Gastroesophageal sphincter (tissue), 4 donors: ENCODE data around the gene EVI2A. TPM values are rescaled to one million over a fixed set of nuclear protein-coding genes. Genes with fewer than 3 reads are reported as not detected.
"Not testable (repeated sequence)": the region's sequence is repeated elsewhere in the genome, so short reads cannot be mapped to it uniquely, and the experiment has no call there.

Experiments
- ATAC-seq: fragments of 150-250 bp; one replicate; pipeline ENCODE4 v1.9.1; 2016; ENCODE audit warnings: mild to moderate bottlenecking, moderate library complexity
- H3K27ac ChIP-seq, 4 donors: fragments of 200-600 bp; sonication (generic) in 3 of 4; 1 replicate in 3 of 4; 2 replicates in 1 of 4; pipeline ENCODE4 v1.5.1; 2016 to 2019
- H3K27me3 ChIP-seq: fragments of 200-600 bp; sonication (generic); one replicate; pipeline ENCODE4 v1.5.1; 2019
- H3K36me3 ChIP-seq, 2 donors: fragments of 200-600 bp; sonication (generic); one replicate each; pipeline ENCODE4 v1.5.1; 2019; ENCODE audit warnings: control low read depth in 1 of 2
- H3K4me1 ChIP-seq, 3 donors: fragments of 200-600 bp; sonication (generic); 1 replicate in 2 of 3; 2 replicates in 1 of 3; pipeline ENCODE4 v1.5.1; 2016 to 2019; ENCODE audit warnings: control low read depth in 2 of 3
- H3K4me3 ChIP-seq, 2 donors: fragments of 200-600 bp; sonication (generic); one replicate each; pipeline ENCODE4 v1.5.1; 2019; ENCODE audit warnings: mild to moderate bottlenecking in 1 of 2, moderate library complexity in 1 of 2
- H3K9me3 ChIP-seq, 3 donors: fragments of 200-600 bp; sonication (generic); one replicate each; pipeline ENCODE4 v1.5.1; 2017 to 2019; ENCODE audit warnings: control low read depth in 2 of 3
- EP300 ChIP-seq: sonication (generic); formaldehyde crosslinking; IDR thresholded peaks from one replicate; pipeline ENCODE4 v1.6.1; 2017; ENCODE audit warnings: antibody characterized with exemption, mild to moderate bottlenecking
- POLR2A ChIP-seq, 2 donors: fragments of 450-650 bp; IDR thresholded peaks; one replicate each; pipeline ENCODE4 v1.6.1; 2017; ENCODE audit warnings: antibody characterized with exemption in 2 of 2, mild to moderate bottlenecking in 2 of 2, moderate library complexity in 1 of 2
- POLR2AphosphoS5 ChIP-seq: sonication (generic); formaldehyde crosslinking; IDR thresholded peaks from one replicate; pipeline ENCODE4 v1.6.1; 2017; ENCODE audit warnings: antibody characterized with exemption
- WGBS, 2 donors: methylation state at CpG; one replicate each; pipeline ENCODE4 v1.1.5; 2018; ENCODE audit warnings: low coverage in 1 of 2; 5-methylcytosine and 5-hydroxymethylcytosine counted together
- total RNA-seq, 4 donors: library from RNA; depleted of rRNA; stranded (reverse); fragments of >200 nt; gene quantifications; one replicate each; pipeline ENCODE4 v1.1.0, GENCODE V29; 2016
- TF ChIP-seq, protein P1 (sequence below), 4 experiments: fragments of 200-600 bp in 2 of 4; fragments of 450-650 bp in 2 of 4; sonication (generic) in 1 of 4; IDR thresholded peaks; one replicate each; pipeline ENCODE4 v1.5.1; 2017 to 2019; ENCODE audit warnings: antibody characterized with exemption in 4 of 4, mild to moderate bottlenecking in 2 of 4, moderate library complexity in 2 of 4

Gene EVI2A
- total RNA-seq, 4 donors from 2014 or later, result 0.31 to 13.6 (median 5.3) TPM

DNA sequence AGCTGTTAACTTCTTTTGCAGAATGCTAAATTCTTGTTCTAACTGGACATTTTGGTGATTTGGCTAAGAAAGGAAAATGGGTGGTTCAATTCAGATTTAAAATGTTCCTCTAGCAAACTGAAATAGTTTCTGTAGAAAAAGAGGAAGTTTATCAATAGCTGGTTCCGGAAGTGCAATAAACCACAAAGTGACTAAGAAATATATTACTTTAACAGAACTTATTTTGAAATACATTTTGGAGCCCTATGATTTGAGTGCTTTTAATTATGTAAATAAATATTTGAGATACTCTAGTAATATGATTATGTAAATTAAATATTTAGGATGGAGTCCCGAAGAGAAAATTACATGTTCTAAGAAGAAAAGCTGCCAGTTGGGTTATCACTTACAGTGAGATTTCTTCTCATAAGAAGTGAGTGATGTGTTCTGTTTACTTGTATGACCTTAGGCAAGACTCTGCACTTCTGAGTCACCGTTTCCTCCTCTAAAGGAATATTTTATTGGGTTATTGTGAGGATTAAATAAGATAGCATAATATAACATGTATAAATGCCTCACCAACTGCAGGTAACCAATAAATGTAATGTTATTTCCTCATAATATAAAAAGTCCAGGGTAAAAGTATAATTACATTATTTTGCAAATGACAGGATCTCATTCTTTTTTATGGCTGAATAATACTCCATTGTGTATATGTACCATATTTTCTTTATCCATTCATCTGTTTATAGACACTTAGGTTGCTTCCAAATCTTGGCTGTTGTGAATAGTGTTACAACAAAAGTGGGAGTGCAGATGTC is 7.2 kb downstream of the EVI2A start, which contains the start of gene EVI2B:
TSS of gene EVI2B (minus strand) at position 73 of the 800 bp plus-strand sequence. CDS start 8,445 bp downstream, outside the sequence.
- 58 to 72% methylated on average over 1 to 3 of the region's 3 CpGs for WGBS, 2 donors
- no peaks in the 10 kb centered on the region for H3K36me3 ChIP-seq
- TF ChIP-seq POLR2AphosphoS5, result no peak
- TF ChIP-seq EP300, result no peak
- TF ChIP-seq POLR2A (IDR thresholded peaks at IDR 0.05), result no peak
- TF ChIP-seq, protein P1, sequence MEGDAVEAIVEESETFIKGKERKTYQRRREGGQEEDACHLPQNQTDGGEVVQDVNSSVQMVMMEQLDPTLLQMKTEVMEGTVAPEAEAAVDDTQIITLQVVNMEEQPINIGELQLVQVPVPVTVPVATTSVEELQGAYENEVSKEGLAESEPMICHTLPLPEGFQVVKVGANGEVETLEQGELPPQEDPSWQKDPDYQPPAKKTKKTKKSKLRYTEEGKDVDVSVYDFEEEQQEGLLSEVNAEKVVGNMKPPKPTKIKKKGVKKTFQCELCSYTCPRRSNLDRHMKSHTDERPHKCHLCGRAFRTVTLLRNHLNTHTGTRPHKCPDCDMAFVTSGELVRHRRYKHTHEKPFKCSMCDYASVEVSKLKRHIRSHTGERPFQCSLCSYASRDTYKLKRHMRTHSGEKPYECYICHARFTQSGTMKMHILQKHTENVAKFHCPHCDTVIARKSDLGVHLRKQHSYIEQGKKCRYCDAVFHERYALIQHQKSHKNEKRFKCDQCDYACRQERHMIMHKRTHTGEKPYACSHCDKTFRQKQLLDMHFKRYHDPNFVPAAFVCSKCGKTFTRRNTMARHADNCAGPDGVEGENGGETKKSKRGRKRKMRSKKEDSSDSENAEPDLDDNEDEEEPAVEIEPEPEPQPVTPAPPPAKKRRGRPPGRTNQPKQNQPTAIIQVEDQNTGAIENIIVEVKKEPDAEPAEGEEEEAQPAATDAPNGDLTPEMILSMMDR (IDR thresholded peaks at IDR 0.05), result no peak
- H3K27ac ChIP-seq, result peak within 1 kb of the TSS in 3 of 4 donors; percentile 15 to 30 (median 27)
- H3K9me3 ChIP-seq, result no peaks in the 10 kb centered on the region
- H3K4me3 ChIP-seq, result peak within 1 kb of the TSS; percentile 3 to 31
- H3K27me3 ChIP-seq, result no peaks in the 10 kb centered on the region
- ATAC-seq, result no peak
- no peaks in the 10 kb centered on the region for H3K4me1 ChIP-seq

DNA sequence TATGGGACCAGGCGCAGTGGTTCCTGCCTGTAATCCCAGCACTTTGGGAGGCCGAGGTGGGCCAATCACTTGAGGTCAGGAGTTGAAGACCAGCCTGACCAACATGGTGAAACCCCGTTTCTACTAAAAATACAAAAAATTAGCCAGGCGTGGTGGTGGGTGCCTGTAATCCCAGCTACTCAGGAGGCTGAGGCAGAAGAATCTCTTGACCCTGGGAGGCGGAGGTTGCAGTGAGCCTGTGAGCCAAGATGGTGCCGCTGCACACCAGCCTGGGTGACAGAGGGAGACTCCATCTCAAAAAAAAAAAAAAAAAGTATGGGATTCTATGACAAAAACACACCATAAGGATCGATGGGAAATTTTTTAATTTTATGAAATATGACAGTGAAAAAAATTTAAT is 9.2 kb downstream of the EVI2A start:
- H3K9me3 ChIP-seq, ATAC-seq, H3K27ac ChIP-seq, H3K36me3 ChIP-seq, H3K4me3 ChIP-seq, H3K27me3 ChIP-seq, H3K4me1 ChIP-seq: not testable (repeated sequence)
- 71 to 75% methylated on average over 4 of the region's 7 CpGs for WGBS, 2 donors

DNA sequence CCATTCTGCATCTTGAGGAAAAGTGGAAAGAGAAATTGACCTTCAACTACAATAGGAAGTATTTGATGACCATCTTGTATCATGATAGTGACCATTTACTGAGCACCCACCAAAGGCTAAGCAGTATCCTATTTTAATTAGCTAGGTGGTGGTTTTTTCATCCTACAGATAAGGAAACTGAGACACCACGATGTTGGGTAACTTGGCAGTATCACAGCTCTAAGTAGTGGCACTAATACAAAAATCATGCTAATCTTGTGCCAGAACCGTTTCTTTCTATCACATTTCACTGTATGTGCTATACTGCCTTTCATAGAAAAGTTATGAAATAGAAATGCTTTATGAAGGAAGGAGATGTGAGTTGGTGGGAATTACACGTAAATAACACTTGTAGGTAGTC is 9.9 kb downstream of the EVI2A start:
- H3K36me3 ChIP-seq, result no peaks in the 10 kb centered on the region
- no peaks in the 10 kb centered on the region for H3K27me3 ChIP-seq
- no peak overlapping the region for H3K27ac ChIP-seq
- no peaks in the 10 kb centered on the region for H3K9me3 ChIP-seq
- no peak for ATAC-seq
- 76 to 95% methylated on average over 3 of the region's 3 CpGs for WGBS, 2 donors
- H3K4me1 ChIP-seq, result no peaks in the 10 kb centered on the region
- TF ChIP-seq EP300 (no peak), POLR2AphosphoS5 (no peak), POLR2A (IDR thresholded peaks at IDR 0.05) (no peak)
- TF ChIP-seq, protein P1 (IDR thresholded peaks at IDR 0.05), result no peak
- H3K4me3 ChIP-seq, result no peak overlapping the region

DNA sequence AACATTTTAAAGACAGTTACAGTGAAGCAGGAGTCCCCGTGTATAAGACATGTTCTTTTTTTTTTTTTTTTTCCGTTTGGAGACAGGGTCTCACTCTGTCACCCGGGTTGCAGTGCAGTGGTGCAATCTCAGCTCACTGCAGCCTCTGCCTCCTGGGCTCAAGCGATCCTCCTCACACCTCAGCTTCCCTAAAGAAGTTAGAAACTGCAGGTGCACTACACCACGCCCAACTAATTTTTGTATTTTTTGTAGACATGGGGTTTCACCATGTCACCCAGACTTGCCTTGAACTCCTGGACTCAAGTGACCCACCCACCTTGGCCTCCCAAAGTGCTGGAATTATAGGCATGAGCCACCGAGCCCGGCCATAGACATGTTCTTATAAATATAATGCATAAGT is 10.5 kb downstream of the EVI2A start:
- TF ChIP-seq POLR2AphosphoS5 (no peak), EP300 (no peak), POLR2A (IDR thresholded peaks at IDR 0.05) (no peak)
- TF ChIP-seq, protein P1 (IDR thresholded peaks at IDR 0.05), result no peak
- no peak for ATAC-seq
- WGBS, 2 donors, result 67 to 73% methylated on average over 7 of the region's 7 CpGs
- no peak overlapping the region for H3K4me3 ChIP-seq
- no peaks in the 10 kb centered on the region for H3K27me3 ChIP-seq
- no peak overlapping the region for H3K27ac ChIP-seq
- H3K36me3 ChIP-seq, result no peaks in the 10 kb centered on the region
- H3K9me3 ChIP-seq, result no peaks in the 10 kb centered on the region
- no peaks in the 10 kb centered on the region for H3K4me1 ChIP-seq

DNA sequence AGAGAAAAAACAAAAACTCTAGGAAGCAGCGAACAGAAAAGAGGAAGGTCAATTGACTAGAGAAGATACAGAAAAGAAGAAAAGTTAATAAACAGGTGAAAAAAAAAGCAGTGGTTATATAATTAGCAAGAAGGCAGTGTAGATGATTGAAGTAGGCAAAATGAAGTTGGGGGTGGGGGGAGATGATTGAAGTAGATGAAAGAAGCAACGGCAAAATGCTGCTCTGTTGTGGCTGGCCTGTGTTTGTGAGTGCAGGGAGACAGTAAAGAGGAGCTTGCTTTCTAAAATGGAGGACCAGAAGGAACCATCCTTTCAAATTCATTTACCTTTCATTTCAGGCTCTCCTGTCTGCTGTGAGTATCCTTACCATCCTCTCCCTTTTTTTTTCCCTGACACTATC is 11.2 kb downstream of the EVI2A start:
- Histone ChIP-seq H3K27ac (peak overlapping the region in 1 of 4 donors; percentile 8), H3K27me3 (no peaks in the 10 kb centered on the region), H3K4me1 (no peaks in the 10 kb centered on the region), H3K9me3 (no peaks in the 10 kb centered on the region), H3K4me3 (peak overlapping the region in 1 of 2 donors; percentile 8), H3K36me3 (no peaks in the 10 kb centered on the region)
- 53 to 75% methylated on average over 2 of the region's 2 CpGs for WGBS, 2 donors
- no peak for TF ChIP-seq POLR2AphosphoS5
- TF ChIP-seq, protein P1 (IDR thresholded peaks at IDR 0.05), result no peak
- TF ChIP-seq POLR2A (IDR thresholded peaks at IDR 0.05), result no peak
- TF ChIP-seq EP300, result no peak
- no peak for ATAC-seq
